Stomach (tissue), 4 donors: ENCODE results near the gene PHIP.

Experiments
- EP300 ChIP-seq: sonication (generic); formaldehyde crosslinking; IDR thresholded peaks from one replicate; pipeline ENCODE4 v1.6.1; 2017; ENCODE audit warnings: antibody characterized with exemption
- POLR2A ChIP-seq, 4 donors: fragments of 450-650 bp; IDR thresholded peaks; one replicate each; pipeline ENCODE4 v1.6.1; 2016; ENCODE audit warnings: antibody characterized with exemption in 4 of 4, control low read depth in 2 of 4, mild to moderate bottlenecking in 1 of 4, moderate library complexity in 1 of 4
- POLR2AphosphoS5 ChIP-seq, 3 donors: sonication (generic); formaldehyde crosslinking; IDR thresholded peaks; one replicate each; pipeline ENCODE4 v1.6.1; 2016; ENCODE audit warnings: antibody characterized with exemption in 3 of 3
- TF ChIP-seq, protein P1 (sequence below), 7 experiments: fragments of 450-650 bp in 4 of 7; fragments of 200-600 bp in 3 of 7; sonication (generic) in 3 of 7; IDR thresholded peaks; one replicate each; pipeline ENCODE4 v1.5.1; 2016 to 2019; ENCODE audit warnings: antibody characterized with exemption in 7 of 7, control low read depth in 2 of 7, mild to moderate bottlenecking in 1 of 7

- TF ChIP-seq POLR2A (IDR thresholded peaks at IDR 0.05) (no peak), POLR2AphosphoS5 (IDR thresholded peaks at IDR 0.05) (no peak), EP300 (no peak)
- TF ChIP-seq, protein P1, sequence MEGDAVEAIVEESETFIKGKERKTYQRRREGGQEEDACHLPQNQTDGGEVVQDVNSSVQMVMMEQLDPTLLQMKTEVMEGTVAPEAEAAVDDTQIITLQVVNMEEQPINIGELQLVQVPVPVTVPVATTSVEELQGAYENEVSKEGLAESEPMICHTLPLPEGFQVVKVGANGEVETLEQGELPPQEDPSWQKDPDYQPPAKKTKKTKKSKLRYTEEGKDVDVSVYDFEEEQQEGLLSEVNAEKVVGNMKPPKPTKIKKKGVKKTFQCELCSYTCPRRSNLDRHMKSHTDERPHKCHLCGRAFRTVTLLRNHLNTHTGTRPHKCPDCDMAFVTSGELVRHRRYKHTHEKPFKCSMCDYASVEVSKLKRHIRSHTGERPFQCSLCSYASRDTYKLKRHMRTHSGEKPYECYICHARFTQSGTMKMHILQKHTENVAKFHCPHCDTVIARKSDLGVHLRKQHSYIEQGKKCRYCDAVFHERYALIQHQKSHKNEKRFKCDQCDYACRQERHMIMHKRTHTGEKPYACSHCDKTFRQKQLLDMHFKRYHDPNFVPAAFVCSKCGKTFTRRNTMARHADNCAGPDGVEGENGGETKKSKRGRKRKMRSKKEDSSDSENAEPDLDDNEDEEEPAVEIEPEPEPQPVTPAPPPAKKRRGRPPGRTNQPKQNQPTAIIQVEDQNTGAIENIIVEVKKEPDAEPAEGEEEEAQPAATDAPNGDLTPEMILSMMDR (IDR thresholded peaks at IDR 0.05): no peak
Measured at GRCh38 chr6:79030511-79030910, 47.5 kb downstream of the PHIP start.
